Astrocyte (in vitro differentiated cells and primary cell): Measurements from ENCODE around the gene SLPI.

Experiments
- CTCF ChIP-seq: IDR thresholded peaks from 2 replicates; pipeline ENCODE4 v1.5.1; 2011; ENCODE audit warnings: low read depth, mild to moderate bottlenecking, inconsistent platforms, low read length, moderate library complexity; ENCODE audit not compliant: insufficient read depth
- EZH2 ChIP-seq: IDR thresholded peaks from 2 replicates; pipeline ENCODE4 v1.6.1; 2012; ENCODE audit warnings: mild to moderate bottlenecking, low read length, inconsistent platforms; ENCODE audit not compliant: insufficient read depth

- TF ChIP-seq CTCF = no peak
- no peak for TF ChIP-seq EZH2
Measured at GRCh38 chr20:45292343-45292742, 38.0 kb upstream of the SLPI start.
